ENCODE measurements around the gene NEK10.
"Not testable (repeated sequence)": the region's sequence is repeated elsewhere in the genome, so short reads cannot be mapped to it uniquely, and the experiment has no call there.

Gene NEK10

DNA sequence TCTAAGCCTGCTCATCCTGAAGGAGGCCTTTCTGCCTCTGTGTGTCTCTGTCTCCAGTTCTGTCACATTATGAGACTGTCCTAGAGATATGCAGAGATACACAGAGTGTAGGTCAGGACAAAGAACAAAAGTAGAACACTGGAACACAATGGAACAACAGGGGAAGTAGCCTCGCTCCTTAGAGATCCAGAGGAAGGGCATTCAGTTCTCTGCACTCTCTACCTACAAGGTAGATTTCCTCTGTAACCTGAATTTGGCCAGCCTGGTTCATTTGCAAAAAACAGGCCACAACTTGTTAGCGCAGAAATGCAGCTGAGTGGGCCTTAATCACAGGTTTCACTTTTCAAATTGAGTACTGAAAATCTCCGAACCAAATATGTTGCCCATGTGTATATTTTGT, 19.4 kb downstream of the NEK10 start:
- DNase-seq, result no peak

DNA sequence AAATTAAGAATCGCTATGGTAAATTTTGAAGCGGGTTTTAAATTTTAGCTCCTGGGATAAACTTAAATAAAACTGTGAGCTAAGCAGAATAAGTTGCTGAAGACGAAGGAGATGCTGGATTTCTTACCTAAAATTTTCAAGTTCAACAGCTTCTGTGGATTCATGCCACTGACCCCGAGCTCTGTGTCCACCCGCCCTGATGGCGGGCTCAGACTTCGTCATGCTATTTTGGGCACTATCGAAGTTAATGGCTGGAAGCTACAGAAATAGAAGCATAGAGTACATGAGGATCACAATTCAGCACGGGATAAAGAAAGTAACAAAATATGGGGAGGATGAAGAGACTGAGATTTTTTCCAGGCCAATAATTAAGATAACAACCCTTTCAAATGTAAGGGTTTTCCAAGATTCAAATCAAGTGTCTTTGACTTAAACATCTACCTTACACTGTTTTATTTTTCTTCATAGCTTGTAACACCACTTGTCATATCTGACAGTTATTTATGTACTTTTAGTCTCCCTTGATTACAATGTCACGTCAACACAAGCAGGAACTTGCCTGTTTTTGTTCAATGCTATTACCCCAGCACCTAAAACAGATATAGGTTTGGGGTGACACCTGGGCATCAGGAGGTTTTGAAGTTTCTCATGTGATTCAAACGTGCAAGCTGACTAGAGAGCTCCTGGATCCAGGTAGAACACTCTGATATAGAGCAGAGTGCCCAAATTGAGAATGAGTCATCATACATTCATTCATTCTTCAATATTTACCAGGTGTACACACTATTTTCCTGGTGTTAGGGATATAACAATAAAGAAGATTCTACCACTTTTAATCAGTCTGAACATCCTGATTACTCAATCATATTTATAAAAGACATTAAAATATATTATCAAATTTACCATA, 23.0 kb downstream of the NEK10 start:
- DNase-seq, result no peak

DNA sequence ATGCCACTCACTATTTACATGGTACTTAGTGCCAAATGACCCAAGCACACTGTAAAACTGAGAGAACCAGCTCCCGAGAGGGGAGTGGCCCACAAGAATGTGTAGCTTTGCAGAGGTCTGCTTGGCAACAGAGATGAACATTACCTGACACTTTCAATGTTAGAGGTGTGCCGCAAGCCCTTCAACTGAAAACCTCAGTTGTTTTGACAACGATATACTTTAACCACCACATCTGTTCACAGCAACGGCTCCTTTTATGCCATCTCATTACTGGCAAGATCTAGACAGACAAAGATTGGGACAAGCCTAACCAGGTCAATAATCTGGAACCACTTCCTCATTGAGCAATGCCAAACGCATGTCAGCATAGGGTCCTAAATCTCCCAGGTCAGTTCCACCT, 23.7 kb downstream of the NEK10 start:
- DNase-seq, result peak; percentile 14

DNA sequence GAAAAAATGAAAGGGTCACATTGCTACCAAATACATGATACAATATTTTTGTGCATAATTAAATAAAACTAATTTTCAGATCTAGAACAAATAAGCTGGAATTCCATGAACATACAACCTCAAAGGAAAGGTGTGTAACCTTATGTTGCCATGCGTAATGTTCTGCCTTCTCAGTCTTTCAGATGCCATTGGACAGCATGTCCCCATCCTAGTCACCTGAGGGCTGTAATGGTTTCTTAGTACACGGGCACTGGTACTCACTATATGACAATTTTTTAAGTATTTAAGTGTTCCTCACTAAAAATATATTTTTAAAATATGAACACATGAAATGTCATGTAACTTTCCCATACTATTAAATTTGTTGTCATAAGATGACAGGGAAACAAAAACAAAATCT, 24.1 kb downstream of the NEK10 start:
- no peak for DNase-seq

DNA sequence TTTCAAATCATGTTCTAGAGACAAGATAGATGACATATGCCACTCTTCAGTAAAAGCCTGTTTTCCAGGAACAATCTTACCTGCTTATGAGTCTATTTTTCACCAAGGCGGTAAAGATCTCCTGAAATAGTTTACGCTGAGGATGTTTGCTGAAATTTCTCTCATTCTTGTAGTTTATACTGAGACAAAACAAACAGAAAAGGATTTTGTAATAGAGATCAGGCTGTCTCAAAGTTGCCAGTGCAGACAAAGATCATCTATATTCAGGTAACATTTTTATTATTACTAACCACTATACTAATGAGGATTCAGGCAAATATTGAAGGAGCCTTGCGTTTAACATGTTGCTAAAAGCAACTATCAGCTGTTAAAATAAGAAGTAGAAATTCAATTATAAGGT, 25.0 kb downstream of the NEK10 start:
- DNase-seq, result no peak

DNA sequence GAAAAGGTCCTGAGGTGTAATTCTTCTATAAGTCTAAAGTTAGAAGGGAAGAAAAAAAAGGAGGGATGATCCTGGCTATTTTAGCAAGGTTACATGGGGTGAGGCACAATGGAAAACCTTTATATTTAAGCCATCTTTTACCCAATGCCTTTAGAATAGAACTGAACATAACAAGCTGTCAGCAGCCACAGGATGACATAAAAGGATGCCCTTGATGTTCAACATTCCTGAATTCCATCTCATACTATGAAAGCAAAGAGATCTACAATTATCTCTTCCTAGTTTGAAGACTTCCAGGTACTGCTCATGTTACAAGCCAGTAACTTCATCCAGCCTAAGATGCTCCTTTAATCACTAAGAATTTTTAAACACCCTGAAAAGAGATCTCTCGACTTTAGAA, 26.9 kb downstream of the NEK10 start:
- no peak for DNase-seq

DNA sequence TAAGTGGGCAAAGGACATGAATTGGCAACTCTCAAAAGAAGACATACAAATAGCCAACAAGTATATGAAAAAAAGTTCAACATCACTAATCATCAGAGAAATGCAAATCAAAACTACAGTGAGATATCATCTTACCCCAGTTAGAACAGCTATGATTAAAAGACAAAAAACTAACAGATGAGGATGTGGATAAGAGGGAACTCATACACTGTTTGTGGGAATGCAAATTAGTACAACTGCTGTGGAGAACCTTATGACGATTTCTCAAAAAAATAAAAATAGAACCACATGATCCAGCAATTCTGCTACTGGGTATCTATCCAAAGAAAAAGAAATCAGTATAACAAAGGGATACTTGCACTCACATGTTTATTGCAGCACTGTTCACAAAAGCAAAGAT, 28.6 kb downstream of the NEK10 start:
- peak; percentile 0 for DNase-seq

DNA sequence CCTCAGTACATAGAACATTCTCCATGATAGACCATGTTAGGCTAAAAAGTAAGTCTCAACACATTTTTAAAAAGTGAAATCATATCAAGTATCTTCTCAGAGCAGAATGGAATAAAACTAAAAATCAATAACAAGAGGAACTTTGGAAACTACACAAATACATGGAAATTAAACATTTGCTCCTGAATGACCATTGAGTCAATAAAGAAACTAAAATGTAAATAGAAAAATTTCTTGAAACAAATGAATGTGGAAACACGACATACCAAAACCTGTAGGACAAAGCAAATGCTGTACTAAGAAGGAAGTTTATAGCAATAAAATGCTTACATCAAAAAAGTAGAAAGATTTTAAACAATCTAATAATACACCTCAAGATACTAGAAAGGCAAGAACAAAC, 33.6 kb downstream of the NEK10 start:
- no peak for DNase-seq

DNA sequence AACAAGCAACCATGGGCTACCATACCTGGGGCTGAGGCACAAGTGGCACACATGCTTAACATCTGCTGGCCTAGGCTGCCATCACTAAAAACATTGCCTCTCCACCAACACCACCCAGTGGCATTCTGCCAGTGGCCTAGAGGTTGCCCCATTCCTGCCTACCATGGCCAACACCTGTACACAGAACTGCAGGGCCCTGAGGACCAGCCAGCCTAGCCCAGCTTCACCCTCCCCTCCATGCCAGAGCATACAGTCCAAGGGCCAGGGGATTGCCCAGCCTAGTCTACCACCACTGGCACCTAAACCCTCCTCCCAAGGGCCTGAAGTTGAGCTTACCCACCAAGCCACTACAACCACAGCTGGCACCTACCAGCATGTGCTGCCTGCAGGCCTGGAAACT, 35.3 kb downstream of the NEK10 start:
- no peak for DNase-seq

DNA sequence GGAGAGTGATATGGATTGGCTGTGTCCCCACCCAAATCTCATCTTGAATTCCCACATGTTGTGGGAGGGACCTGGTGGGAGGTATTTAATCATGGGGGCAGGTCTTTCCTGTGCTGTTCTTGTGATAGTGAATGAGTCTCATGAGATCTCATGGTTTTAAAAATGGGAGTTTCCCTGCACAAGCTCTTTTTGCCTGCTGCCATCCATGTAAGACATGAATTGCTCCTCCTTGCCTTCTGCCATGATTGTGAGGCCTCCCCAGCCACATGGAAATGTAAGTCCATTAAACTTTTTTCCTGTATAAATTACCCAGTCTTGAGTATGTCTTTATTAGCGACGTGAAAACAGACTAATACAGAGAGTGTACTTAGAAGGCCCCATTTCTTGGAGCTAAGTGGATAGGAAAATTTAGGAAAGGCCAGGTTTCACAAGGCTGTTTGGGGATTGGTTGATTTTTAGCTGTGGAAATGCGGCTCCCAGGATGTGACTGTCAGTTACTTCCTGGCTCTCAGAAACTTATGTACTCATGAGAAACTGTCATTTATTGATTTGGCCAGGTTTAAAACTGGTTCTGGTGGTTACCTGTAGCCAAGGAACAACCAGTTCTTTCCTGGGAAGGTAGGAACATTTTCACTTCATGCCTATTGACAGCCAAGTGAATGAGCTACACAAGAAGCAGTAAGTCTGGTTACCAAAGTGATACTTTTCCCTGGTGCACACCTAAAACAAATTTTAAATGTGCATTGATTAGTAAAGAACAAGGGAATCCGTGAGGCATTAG, 40.0 kb downstream of the NEK10 start:
- not testable (repeated sequence) for DNase-seq

DNA sequence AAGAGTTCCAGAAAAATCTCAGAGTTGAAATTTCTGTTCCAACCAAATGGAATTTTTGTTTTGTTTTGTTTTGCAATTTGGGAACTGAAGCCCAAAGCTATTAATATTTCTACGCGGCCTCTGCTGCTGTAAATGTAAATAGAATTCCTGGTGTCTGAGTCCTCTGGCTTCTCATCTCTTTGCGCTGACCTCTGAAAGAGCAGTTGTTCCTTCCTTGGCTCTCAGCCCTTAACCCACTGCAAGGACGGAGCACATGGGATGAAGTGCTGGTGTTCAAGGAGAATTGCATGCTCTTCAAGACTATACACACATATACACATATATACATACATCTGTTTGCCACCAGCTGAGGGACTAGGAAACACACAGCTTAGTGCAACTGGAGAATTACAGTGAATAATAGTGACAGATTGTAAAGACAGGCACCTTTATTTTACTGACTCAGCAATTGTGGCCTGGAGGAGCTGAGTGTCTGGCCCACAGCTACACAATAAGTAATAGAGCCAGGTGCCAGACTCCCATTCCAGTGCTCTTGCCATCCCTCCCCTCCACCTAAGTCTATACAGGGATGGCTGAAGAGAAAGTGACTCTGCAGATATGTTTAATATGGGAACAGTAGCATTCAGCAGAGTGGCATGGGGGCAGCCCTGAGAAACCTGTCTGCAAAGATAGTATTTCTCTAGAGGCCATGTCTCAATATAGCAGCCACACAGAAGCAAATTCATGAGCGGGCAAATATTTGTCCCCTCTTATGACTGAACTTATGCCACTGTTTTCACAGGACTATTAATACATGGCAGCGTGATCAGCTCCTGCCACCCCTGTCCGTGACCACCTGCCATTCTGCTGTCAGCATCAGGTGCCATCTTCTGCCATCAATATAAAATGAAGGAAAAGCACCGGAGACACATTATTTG, 42.3 kb downstream of the NEK10 start:
- DNase-seq, result no peak

DNA sequence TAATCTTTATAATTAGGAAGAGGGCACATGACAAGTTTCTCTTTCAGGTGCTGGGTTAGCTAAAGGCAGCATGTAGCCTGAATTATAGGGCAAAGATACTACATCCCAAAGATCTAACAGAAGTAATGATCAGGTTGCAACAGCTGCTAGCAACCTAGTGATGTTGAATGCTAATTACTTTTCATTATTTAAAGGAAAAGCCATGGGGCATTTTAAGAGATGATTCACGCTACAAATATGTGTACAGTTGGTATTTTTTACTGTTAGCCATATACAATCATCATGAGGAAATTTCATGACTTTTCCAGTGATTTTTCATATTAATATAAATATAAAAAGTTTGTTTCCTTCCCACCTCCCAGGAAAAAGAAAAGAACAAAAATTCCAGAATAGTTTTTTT, 43.0 kb downstream of the NEK10 start:
- DNase-seq, result no peak

DNA sequence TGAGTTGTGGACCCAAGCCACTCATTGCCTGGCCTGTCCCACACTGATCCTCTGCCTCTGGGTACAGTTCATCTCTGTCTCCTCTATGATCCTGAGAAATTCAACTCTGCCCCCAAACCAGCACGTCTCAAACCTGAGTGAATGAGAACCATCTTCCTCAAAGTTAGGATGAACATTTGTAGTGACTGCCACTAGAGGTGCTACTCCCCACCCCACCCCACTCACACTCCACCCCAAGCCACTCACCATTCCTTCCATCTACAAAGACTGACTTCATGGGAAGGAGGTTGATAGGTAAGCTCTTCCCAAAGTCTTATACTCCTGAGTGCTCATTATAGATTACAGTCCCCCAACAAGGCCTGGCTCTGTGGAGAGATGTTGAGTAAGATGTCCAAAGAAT, 43.8 kb downstream of the NEK10 start:
- no peak for DNase-seq

DNA sequence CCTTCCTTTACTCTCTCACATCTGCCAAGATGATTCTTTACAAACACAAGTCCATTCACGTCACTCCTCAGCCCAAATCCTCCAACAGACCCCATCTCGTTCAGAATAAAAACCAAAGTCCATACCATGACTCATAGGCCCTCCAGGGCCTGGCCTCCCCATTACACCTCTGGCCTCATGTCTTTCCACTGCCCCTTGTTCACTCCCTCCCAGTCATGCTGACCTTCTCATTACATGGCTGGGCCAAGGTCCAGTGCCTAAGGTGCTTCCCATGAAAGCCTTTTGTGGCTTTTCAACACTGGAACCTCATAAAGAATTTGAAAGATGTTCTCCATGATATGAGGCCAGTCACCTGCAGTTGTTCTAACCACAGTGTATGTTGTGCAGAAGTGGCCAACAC, 44.5 kb downstream of the NEK10 start:
- no peak for DNase-seq

DNA sequence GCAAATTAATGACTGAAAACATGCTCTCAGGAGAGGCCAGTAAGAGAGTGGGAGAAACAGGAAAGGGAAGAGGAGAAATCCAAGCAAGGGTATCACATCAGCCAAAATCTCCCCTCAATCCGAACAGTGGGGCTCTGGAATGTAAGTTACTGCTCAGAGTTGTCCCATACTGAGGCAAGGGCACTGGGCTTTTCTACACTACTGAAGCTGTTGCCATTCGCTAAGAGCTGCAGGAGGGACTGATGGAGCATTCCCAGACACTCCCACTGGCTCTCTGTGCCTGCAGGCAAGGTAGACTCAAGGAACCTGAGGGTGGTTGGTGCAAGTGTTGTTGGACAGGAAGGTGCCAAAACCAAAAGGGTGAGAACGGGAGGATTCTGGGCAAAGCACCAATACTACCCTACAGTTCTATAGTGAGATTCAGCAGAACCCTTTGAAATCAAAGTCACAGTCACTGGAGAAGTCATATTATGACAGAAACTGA, 46.1 kb downstream of the NEK10 start:
- DNase-seq, result no peak

DNA sequence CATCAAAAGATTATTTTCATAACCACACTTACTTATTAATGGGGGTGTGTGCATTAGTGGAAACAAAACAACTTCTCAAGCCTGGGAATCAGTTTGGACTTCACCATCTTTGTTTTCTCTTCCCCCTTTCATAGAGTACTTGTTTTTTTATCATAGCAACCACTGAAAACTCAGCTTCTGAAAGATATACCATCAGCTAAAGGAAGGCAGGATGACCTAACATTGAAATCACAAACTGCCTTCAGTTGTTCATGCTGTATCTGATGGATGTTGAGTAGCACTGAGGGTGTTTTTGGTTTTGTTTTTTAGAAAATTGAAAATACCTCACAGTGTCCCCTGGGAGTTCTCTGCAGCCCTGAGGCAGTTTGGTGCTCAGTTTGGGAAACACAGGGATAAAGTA, 46.5 kb downstream of the NEK10 start:
- DNase-seq, result no peak

DNA sequence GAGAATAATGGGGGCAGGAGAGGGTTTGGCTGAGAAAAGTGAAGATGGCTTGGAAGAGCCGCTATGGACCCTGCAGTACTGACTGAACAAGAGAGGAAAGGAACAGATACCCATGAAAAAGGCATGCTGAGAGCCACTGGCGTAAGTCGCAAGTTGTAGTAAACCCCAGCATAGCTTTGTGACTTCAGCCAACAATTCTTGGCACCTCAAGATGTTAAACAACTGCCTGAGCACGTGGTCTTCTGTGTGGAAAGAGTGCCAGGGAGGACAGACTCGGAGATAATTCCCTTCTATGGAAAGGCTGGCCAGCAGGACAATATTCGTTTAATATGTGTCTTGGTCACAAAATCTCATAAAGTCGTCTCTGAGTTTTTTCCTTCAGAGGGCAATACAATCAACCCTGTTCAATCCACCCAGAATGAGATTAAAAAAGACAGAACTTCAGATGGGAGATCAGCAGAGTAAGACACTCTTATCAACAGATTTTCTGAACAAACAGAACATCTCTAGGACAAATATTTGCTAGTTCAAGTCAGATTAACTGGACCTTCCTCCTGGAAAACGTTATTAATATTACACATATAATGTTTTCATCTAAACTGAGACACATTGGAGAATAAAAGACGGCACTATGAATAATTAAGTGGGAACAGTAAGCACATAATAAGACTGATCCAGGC, 49.2 kb downstream of the NEK10 start:
- DNase-seq, result no peak

DNA sequence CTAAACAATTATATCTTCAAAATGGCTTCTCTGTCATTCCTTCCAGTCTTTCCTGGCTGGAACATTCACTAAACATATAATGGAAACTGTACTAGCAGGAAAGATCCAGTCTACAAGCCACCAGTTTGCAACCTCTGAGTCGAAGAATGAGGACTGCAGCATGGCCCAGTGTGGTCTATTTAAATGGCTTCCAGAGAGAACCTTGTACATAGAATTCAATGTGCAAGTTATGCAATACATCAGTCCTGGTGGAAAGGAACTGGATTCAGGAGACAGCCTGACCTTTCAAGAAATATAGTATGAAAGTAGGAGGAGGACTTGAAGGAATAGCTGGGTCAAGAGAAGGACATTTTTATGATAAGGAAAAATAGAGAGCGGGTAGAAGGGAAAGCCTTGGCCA, 49.9 kb downstream of the NEK10 start:
- DNase-seq, result no peak

DNA sequence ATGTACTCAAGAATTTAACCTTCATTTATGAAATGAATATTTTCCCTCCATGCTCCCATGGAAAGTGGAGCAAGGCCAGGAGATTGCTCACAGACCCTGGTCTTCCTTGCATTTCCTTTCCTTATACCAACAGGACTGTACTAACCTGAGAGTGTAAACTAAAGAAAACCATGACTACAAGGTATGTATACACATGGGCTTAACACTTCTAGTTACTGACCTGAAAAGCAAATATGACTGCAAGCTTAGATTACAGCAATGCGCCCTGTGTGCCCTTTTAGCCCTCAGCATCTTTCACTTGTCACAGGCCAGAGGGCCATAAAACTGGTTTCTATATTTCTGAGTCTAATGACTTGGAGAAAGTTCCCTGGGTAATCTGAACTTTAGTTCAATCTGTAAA, 52.1 kb downstream of the NEK10 start:
- no peak for DNase-seq

DNA sequence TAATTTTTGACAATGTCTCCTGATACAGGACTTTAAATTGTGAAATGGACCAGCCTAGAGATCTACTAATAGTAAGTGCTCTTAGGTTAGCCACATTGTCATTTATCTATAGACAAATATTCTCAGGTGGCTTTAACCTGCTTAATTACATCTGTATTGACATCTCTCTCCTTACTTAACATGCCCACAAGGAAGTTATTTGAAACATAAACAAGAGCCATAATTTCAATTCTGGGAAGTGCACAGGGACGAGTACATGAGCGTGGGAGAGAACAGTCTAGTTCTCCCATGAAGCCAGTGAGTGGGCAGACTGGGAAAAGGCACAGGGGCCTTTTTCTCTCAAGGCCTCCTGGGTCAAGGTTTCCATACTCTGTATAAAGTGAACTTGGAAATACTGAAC, 54.2 kb downstream of the NEK10 start:
- no peak for DNase-seq

DNA sequence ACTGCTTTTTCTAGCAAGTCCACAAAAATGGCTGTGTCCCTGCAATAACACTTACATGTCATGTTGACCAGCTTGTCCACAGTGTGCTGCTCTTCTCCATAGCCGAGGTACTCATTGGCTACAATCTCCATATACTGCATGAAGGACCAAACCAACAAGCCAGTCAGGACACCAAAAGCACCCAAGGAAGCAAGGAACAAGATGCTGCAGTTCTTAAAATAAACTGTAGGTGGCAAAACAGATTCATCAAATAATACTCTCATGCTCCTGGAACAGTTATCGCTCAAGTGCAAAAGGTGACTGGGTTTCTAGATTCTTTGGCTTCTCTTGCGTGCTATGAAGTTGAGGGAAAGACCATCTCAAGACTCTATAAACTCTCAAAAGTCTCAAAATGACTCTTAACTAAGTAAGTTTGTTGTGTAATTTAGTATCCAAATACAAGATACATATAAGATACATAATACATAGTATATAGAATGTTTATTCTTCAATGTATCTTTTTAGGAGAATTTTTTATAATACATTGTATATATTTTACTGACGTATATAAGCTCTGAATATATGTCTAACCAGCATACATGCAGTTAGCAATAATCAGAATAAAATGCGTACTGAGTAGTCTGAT, 57.0 kb downstream of the NEK10 start:
- peak; percentile 48 for DNase-seq

DNA sequence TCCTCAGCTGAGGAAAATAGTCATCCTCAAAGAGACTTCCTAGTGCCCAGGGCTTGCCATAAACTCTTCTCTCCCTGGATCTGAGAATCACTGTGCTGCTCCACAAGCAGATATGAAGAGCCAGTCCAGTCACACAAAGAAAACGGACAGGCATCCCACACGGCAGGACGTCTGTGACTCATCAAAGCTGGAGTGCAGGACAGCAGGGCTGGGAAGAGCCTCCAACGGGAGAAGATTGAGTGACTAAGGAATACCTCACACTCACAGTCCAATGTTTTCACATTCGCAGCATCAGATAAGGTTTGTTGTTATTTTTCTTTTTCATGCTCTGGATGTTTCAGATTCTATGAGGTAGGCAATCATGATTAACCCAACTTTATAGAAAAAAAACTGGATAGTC, 57.8 kb downstream of the NEK10 start:
- DNase-seq, result no peak

Measured in NCI-H2171 treated with DMSO at 0.1 percent for 48 hours (cell line).